ENCODE measurements around the gene PROSER2.

Gene PROSER2

DNA sequence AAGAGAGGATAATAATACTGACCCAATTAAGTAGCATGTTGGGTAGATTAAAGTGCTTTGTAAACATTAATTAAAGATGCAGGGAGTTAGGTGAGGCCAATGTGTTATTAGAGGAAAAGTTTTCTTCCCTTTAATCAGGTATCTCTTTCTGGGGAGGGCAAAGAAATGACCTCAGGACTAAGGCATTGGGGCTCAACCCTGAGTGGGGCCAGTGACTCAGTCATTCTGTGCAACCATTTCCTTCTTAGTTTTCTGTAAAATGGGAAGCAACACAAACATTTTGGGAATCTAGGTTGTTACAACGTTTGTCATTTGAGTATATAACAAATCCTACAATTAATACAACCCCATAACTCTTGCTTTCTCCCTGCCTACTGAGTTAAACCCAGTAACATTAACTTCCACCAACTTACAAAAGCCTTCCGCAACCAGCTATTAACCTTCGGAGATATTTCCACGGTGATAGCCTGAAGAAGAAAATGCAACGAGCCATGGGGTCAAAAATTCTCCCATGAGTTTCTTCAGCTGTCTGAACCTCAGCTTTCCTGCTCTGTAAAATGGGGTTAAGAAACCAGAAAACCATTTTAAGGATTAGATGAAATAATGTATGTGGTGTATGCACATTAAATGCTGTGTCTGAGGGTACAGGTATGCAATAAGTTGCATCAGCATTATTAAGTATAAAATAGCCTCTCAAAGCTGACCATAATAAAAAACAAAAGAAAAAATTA lies 965 bp upstream of the PROSER2 start:
- H3K27ac ChIP-seq (ENCODE audit: low read length) = no peak overlapping the region

DNA sequence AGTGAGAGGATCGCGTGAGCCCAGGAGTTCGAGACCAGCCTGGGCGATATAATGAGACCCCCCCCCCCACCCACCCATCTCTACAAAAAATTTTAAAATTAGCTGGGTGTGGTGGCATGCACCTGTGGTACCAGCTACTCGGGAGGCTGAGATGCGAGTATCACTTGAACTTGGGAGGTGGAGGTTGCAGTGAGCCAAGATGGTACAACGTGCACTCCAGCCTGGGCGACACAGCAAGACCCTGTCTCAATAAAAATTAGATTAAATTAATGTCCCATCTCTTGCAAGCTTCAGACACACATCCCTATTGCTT lies 391 bp upstream of the PROSER2 start:
- Histone ChIP-seq H4K20me1 (ENCODE audit: insufficient read depth, low read length) (no peaks in the 10 kb centered on the region), H3K27me3 (replicated peaks; ENCODE audit: insufficient read depth, low read length) (peaks cover 25% of the 10 kb centered on the region), H3K4me3 (ENCODE audit: low read length) (no peak overlapping the region), H3K9me3 (replicated peaks; ENCODE audit: insufficient read depth, low read length) (no peaks in the 10 kb centered on the region), H3K9ac (ENCODE audit: low read length) (no peak overlapping the region), H3K4me1 (ENCODE audit: low read length) (no peaks in the 10 kb centered on the region), H3K79me2 (ENCODE audit: low read length) (no peaks in the 10 kb centered on the region), H3K36me3 (replicated peaks; ENCODE audit: insufficient read depth, low read length) (no peaks in the 10 kb centered on the region), H3F3A (ENCODE audit: insufficient read depth, low read length) (no peaks in the 10 kb centered on the region), H2AFZ (ENCODE audit: low read length) (no peak overlapping the region), H3K9me2 (replicated peaks; ENCODE audit: insufficient read depth, low read length) (no peaks in the 10 kb centered on the region), H3K4me2 (ENCODE audit: low read depth, low read length) (no peak overlapping the region), H3K27ac (ENCODE audit: low read length) (no peak overlapping the region)
- TF ChIP-seq EZH2phosphoT487 (IDR thresholded peaks at IDR 0.05; ENCODE audit: low read length) (no peak), CTCF (IDR thresholded peaks at IDR 0.05; ENCODE audit: low read length) (no peak), EZH2 (optimal IDR thresholded peaks at IDR 0.05; ENCODE audit: low read depth, low read length) (no peak)
- DNase-seq = no peak

More for the DNA sequence above, 965 bp upstream of the PROSER2 start:
- Histone ChIP-seq H2AFZ (ENCODE audit: low read length) (no peak overlapping the region), H3F3A (ENCODE audit: insufficient read depth, low read length) (no peaks in the 10 kb centered on the region), H3K36me3 (replicated peaks; ENCODE audit: insufficient read depth, low read length) (no peaks in the 10 kb centered on the region), H3K9ac (ENCODE audit: low read length) (no peak overlapping the region), H3K4me3 (ENCODE audit: low read length) (no peak overlapping the region), H3K9me2 (replicated peaks; ENCODE audit: insufficient read depth, low read length) (no peaks in the 10 kb centered on the region), H3K27me3 (replicated peaks; ENCODE audit: insufficient read depth, low read length) (peaks cover 25% of the 10 kb centered on the region), H3K4me1 (ENCODE audit: low read length) (no peaks in the 10 kb centered on the region), H3K79me2 (ENCODE audit: low read length) (no peaks in the 10 kb centered on the region), H4K20me1 (ENCODE audit: insufficient read depth, low read length) (no peaks in the 10 kb centered on the region), H3K4me2 (ENCODE audit: low read depth, low read length) (no peak overlapping the region), H3K9me3 (replicated peaks; ENCODE audit: insufficient read depth, low read length) (no peaks in the 10 kb centered on the region)
- DNase-seq = no peak
- TF ChIP-seq CTCF (IDR thresholded peaks at IDR 0.05; ENCODE audit: low read length) = no peak
- no peak for TF ChIP-seq EZH2phosphoT487 (IDR thresholded peaks at IDR 0.05; ENCODE audit: low read length)
- TF ChIP-seq EZH2 (optimal IDR thresholded peaks at IDR 0.05; ENCODE audit: low read depth, low read length) = no peak

DNA sequence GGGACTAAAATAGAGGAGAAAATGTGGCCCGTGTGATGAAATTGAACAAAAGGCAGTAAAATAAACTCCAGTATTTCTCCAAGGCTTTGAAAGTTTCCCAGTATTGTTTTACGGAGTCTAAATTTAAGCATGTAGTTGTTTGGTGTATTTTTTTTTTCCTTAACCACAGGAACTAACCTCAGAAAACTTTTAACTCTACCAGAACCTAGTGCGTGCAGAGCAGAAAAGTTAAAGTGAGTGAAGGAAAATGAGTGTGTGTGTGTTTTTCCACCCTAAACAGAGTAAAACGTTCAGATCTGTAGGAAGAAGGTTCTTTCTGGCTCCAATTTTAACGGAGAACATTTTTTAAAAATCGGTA lies 812 bp downstream of the PROSER2 start:
- no peak overlapping the region for H3K27ac ChIP-seq (ENCODE audit: low read length)
- no peaks in the 10 kb centered on the region for H3K9me3 ChIP-seq (replicated peaks; ENCODE audit: insufficient read depth, low read length)
- no peak overlapping the region for H2AFZ ChIP-seq (ENCODE audit: low read length)
- no peak overlapping the region for H3K4me2 ChIP-seq (ENCODE audit: low read depth, low read length)
- no peaks in the 10 kb centered on the region for H3K9me2 ChIP-seq (replicated peaks; ENCODE audit: insufficient read depth, low read length)
- no peaks in the 10 kb centered on the region for H3F3A ChIP-seq (ENCODE audit: insufficient read depth, low read length)
- H3K79me2 ChIP-seq (ENCODE audit: low read length) = no peaks in the 10 kb centered on the region
- H3K27me3 ChIP-seq (replicated peaks; ENCODE audit: insufficient read depth, low read length) = peaks cover 25% of the 10 kb centered on the region
- TF ChIP-seq EZH2phosphoT487 (IDR thresholded peaks at IDR 0.05; ENCODE audit: low read length) = no peak
- no peak for TF ChIP-seq CTCF (IDR thresholded peaks at IDR 0.05; ENCODE audit: low read length)
- TF ChIP-seq EZH2 (optimal IDR thresholded peaks at IDR 0.05; ENCODE audit: low read depth, low read length) = no peak
- no peaks in the 10 kb centered on the region for H3K4me1 ChIP-seq (ENCODE audit: low read length)
- H4K20me1 ChIP-seq (ENCODE audit: insufficient read depth, low read length) = no peaks in the 10 kb centered on the region
- H3K4me3 ChIP-seq (ENCODE audit: low read length) = no peak overlapping the region
- H3K36me3 ChIP-seq (replicated peaks; ENCODE audit: insufficient read depth, low read length) = no peaks in the 10 kb centered on the region
- DNase-seq = no peak
- H3K9ac ChIP-seq (ENCODE audit: low read length) = no peak overlapping the region

Measured in MM.1S (cell line).